Immature natural killer cell (primary cell): ENCODE measurements around the gene MAP3K6. TPM values are rescaled to one million over a fixed set of nuclear protein-coding genes. Genes with fewer than 3 reads are reported as not detected.

Experiments
- polyA plus RNA-seq, 3 donors: library from polyadenylated mRNA; unstranded; fragments of 300-500 nt; fragmentation: Illumina TruSeq; gene quantifications; one replicate each; pipeline ENCODE4 v1.2.3, GENCODE V29; 2021

MAP3K6 gene
- polyA plus RNA-seq, 3 donors from 2014 or later, result 2.0 to 5.1 (median 3.6) TPM

Other genes starting within 250 kb of the MAP3K6 start
- gene SLC9A1, start 211.8 kb downstream of the MAP3K6 start, polyA plus RNA-seq, result 10 to 100 TPM in 1 of 3 donors, 1 to 10 TPM in 2; 3.2 to 17.3 (median 3.7) TPM
- 10 to 100 TPM in 1 of 3 donors, 1 to 10 TPM in 2; 3.2 to 16.4 (median 5.6) TPM for gene WDTC1, start 132.3 kb downstream of the MAP3K6 start, polyA plus RNA-seq
- gene TMEM222, start 44.8 kb downstream of the MAP3K6 start, polyA plus RNA-seq, result 10 to 100 TPM; 56.0 to 99.3 (median 69.8) TPM
- gene SYTL1, start 24.9 kb downstream of the MAP3K6 start, polyA plus RNA-seq, result 100 to 1,000 TPM; 157 to 211 (median 158) TPM
- not detected for gene FCN3, start 7.9 kb upstream of the MAP3K6 start, polyA plus RNA-seq
- not detected for gene CD164L2, start 16.4 kb upstream of the MAP3K6 start, polyA plus RNA-seq
- not detected for gene GPR3, start 25.7 kb upstream of the MAP3K6 start, polyA plus RNA-seq
- 10 to 100 TPM; 36.6 to 90.0 (median 39.5) TPM for gene WASF2, start 123.2 kb upstream of the MAP3K6 start, polyA plus RNA-seq
- 1 to 10 TPM in 2 of 3 donors, not detected in 1; 1.2 to 6.3 TPM for gene AHDC1, start 237.2 kb upstream of the MAP3K6 start, polyA plus RNA-seq